Ramos (cell line): Measurements from ENCODE around the gene DNMT3B.

Experiments used
- in situ Hi-C: fragments of 300-500 bp; cut with MboI; formaldehyde crosslinking; loops from one replicate; pipeline ENCODE4 v1.14.3; 2022; ENCODE audit warnings: low sequenced_read_pairs; ENCODE audit not compliant: unreplicated experiment

Gene DNMT3B

DNA sequence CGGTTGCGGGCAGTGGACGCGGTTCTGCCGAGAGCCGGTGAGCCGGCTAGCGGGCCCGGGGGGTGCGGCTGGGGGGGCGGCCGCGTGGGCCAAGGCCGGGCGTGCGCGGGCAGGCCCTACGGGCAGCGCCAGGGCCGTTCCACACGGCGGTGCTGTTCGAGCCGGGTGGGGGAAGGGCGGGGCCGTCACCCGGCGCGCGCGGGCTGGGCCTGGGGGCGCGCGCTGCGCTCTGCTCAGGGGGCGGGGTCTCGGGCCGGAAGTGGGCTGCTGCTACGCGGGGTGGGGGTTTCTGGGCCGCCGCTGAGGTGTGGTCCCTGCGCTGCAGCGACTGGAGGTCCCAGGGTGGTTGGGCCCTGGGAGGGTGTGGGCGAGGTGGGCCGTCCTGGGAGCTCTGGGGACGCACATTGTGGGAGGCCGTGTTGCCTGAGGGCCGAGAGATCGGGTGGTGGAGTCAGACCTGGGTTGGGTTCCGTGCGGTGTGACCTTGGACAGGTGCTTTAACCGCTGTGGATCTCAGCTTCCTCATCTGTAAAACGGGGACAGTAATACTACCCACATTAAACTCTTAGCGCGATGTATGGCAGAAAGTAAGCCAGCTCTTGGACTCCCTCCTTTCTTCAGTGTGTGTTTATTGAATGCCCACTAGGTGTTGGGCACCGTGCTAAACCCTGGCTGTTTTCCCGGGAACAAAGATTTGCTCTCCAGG lies 58.0 kb downstream of the DNMT3B start:
- in situ Hi-C loops: no loop called here

DNA sequence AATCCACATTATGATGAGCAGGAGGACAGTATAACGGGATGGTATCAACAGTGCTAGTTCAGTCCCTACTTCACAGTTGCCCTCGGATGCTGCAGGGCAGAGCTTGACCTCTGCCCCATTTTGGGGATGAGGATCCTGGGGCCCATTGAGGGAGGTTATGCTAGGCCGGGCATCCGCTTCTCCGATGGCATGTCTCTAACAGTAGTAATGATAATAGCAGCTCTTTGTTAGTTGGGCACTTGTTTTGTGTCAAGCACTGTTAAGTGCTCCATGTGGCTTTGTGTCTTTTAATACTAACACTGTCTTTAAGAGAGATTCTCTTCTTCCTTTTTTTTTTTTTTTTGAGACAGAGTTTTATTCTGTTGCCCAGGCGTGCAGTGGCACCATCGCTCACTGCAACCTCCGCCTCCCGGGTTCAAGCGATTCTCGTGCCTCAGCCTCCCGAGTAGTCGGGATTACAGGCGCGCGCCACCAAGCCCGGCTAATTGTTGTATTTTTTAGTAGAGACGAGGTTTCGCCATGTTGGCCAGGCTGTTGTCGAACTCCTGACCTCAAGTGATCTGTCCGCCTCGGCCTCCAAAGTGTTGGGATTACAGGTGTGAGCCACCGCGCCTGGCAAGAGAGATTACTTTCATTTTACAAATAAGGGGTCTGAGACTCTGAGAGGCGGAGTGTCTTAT lies 58.7 kb downstream of the DNMT3B start:
- in situ Hi-C loops: no loop called here

DNA sequence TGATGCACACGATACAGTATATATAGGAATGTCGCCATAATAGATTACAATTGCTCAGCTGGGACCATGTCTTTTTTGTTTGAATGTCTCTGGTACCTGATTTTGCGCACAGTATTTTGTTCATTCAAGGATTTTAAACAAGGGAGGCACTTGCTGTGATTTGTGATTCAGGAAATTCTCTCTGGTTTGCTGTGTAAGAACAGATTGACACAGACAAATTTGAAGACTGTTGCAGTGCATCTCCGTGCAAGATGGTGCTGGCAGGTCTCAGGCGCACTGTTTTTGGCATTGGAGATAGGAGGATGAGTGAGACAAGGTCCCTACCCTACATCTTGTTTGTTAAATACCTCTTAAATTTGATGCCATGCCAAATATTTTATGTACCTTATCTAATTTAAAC lies 60.0 kb downstream of the DNMT3B start:
- in situ Hi-C loops: no loop called here

DNA sequence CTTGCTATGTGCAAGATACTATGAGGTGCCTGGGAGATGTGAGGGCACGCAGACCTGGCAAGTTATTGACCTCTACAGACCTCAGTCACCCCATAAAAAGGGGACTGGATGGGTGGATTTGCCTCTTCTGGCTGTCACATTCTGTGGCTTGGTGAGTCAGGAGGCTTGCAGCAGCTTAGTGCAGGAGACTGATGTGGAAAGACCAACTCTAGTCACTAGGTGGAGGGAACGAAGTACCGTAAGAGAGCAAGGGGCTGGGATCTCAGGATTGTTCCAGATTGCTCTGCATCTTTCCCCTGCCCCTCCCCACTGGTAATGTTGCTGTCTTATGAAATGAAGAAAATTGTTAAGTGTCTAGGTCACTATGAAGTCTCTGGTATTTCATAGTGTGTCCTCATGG lies 60.9 kb downstream of the DNMT3B start:
- in situ Hi-C loops: no loop called here

DNA sequence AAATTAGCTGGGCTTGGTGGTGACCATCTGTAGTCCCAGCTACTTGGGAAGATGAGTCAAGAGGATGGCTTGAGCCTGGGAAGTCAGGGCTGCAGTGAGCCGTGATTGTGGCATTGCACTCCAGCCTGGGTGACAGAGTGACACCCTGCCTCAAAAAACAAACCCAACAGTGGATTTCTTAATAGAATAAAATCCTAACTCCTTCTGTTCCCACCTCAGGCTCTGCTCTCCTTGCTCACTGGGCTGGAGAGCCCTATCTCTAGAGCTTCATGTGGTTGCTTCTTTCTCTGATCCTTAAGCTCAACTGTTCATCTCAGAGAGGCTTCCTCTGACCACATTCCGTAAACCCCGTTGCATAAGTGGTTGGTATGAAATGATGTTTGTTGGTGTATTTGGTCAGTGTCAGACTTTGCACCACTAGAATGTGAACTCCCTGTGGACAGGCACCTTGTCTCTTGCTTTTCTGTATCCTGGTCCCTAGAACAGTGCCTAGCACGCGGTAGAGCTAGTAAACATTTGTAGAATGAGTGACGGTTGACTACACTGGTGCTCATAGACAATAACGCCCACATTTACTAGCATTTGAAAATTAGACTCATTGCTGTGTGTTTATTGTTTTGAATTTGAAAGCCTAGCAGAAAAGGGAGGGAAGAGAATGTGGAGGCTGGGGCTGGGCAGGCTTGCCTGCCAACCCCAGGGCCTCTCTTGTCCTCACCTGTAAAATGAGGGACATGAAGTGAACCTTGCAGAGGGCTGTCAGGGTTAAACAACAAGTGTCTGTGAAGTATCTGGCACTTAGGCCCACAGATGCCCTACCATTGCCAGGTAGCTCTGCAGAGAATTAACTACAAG lies 61.8 kb downstream of the DNMT3B start:
- in situ Hi-C loops: no loop called here

DNA sequence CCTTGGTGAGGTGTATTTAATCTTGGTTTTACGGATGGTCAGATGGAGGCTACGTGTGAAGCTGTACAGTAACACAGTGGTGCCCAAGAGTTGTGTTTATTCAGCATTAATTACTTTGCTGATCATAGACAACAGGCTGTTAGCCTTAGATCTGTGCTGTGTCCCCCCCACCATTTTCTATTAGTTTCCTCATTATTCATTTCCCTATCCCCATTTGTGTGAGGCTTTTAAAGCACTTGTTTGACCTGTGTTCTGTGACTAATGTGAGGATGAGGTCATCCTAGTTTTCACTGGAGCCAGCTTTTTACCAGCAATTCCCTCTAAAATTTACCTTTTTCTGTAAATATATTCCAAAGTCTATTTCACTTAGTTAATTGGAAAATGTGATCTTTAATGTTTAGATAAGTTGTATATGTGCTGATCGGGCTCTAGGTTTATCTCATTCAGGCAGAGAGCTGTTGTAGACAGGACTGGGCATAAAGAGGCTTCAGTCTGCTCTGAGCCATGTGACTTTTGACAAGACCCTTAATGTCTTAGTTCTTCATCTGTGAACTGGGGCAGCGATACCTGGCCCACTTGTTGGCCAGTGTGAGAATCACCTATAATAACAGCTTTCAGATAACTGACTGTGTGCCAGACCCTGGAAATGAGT lies 66.0 kb downstream of the DNMT3B start:
- in situ Hi-C loops: no loop called here

DNA sequence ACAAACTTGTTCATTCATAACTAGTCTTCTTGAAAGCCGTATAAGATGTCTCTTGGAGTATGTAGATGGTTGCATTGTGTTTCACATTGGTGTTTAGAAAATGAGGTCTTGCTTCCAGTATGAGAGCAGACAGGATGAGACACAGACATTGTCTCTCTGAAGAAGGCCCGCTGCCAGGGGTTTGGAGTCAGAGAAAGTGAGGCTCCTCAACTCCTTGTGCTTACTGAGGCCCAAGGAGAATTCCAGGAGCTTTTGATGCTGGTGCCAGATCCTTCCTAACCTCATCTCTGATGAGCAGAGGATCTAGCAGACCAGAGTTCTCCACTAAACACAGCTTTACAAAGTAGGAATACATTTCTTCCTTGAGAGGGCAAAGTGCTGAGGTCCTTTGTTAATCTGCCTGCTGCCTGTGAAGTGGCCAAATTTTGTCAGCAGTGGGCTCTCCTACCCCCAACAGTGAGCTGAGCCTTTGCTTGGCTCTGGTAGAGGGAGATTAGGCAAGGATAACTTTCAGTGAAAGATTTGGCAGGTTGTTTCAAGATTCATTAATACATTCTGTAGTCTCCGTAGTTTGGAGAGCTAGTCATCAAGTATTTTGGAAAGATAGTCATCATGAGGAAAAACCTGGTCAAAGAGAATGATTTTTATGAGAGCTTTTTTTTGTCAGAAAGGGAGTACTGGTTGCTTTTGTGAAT lies 67.3 kb downstream of the DNMT3B start:
- in situ Hi-C loops: no loop called here

DNA sequence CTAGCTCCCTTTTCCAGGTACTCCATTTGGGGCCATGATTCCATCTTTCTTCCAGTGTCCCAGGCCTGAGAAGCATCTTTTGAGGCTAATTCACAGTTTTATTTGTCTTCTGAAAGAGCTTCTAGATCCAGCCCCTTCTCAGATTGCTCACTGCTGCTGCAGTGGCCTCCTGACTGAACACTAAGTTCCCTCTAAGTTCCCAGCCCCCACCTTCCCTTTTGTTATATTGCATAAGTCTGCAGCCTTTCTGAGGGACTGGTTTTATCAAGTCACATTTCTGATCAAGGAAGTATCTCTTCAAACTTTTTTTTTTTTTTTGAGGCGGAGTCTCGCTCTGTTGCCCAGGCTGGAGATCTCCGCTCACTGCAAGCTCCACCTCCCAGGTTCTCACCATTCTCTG lies 68.3 kb downstream of the DNMT3B start:
- in situ Hi-C loops: no loop called here

DNA sequence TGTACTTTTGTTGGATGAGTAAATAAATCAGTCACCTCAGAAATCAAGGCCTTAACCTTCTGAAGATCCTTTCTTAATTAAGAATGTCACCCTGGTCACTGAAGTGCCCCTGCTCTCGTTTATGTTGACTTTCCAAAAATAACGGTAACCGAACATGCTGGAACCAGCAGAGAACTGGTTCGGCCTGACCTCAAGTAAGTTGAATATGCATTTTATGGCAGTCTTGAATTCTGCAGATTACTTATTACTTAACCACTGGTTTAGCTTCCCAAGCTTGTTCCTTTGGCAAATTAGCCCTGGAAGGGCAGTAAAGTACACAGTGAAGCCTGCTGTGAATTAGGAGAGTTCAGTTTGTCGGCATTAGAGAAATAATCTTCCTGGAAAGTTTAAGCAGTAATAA lies 69.8 kb downstream of the DNMT3B start:
- in situ Hi-C loops: no loop called here

DNA sequence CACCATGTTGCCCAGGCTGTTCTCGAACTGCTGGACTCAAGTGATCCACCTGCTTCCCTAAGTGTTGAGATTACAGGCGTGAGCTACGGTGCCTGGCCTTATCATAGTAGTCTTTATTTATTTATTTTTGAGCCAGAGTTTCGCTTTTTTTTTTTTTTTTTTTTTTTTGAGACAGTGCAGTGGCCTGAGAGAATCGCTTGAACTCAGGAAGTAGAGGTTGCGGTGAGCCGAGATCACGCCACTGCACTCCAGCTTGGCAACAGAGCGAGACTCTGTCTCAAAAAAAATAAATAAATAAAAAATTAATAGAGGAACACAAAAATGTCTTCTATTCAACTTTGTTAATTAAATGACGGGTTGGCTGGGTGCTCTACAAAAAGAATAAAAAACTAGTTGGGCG lies 70.5 kb downstream of the DNMT3B start:
- in situ Hi-C loops: no loop called here

DNA sequence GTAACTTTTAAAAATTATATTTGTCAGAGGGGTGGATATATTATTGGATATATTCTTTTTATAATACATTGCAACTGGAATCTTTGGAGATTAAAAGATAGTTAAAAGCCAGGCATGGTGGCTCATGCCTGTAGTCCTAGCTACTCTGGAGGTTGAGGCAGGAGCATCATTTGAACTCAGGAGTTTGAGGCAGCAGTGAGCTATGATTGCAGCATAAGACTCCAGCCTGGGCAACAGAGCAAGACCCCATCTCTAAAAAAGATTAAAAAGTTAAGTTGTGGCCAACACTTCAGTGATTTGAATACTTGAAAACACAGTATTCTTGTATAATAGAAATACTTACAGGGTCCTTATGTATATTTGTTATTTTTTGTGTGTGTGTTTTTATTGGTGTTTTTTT lies 72.8 kb downstream of the DNMT3B start:
- in situ Hi-C loops: no loop called here

DNA sequence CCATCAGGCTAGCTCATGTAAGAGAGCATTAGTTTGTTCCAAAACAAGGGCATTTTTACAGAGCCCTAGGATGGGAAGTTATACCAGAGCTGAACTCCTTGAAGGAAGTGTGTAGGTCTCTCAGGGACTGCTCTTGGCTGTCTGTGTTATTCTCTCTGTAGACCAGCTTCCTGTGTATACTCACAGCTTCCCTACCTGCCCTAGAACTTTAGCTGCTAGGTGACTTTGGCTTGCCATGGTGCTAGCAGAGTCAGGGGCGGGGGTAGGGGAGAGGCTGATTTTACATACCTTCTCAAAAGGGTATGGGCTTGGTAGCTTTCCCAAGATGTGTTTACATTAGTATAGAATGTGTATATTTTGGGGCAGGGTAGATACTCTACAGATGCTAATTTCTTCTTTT lies 75.0 kb downstream of the DNMT3B start:
- in situ Hi-C loops: no loop called here

DNA sequence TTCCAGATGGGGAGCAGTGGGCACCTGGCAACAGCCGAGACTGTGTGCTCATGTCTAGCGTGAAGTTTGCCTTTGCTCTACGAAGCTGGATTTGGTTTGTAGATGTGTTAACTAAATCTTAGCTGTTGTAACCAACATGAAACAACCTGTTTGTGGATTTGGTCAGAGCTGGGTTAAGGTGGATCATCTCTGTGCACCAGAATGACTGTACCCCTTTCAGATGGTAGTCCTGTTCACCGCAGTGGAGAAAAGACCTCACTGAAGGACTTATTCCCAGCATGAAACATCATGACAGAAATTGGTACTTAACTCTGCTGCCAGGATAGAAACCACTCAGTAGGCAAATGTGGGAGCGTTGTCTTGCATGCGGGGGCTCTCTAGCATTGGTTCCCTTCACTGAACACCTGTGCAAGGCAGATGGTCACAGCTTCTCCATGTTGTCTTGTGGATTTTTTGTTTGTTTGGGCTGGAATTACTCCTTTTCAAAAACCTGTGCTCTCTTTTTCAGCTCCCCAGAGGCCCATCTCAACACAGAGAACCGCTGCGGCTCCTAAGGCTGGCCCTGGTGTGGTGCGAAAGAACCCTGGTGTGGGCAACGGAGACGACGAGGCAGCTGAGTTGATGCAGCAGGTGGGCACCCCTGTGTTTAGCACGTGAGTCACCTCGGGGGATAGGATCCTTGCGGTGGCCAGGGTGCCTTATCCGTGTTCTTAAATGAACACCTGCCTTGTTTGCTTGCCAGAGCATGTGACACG lies 77.2 kb downstream of the DNMT3B start:
- in situ Hi-C loops: no loop called here

DNA sequence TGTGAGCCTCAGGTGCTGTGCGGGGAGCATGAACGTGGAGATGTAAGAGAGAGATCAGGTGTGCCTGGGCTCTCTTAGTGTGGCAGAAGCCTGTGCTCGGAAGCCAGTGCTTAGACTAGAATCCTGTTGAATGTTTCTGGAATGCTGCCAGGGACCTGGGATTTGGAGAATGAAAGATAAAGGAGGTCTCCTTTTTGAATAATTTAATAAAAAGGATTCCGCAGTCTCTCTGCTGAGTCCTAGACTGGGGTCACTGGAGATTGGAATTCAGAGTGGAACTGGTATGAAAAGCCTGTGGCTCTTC lies 77.7 kb downstream of the DNMT3B start:
- in situ Hi-C loops: no loop called here

DNA sequence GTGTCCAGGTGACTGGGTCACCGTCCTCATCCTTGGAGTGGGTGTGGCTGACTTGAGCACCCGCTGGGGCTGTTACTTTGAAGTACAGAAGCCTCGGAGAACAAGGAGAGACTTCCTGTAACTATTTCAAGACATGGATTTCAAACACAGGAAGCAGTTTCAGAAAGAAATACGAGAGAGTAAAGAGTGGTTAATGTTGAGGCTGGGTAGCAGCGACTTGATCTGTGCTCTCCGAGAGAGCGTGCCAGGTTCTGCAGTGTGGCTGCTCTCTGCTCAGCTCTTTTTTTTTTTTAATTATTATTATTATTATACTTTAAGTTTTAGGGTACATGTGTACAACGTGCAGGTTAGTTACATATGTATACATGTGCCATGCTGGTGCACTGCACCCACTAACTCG lies 79.0 kb downstream of the DNMT3B start:
- in situ Hi-C loops: no loop called here

DNA sequence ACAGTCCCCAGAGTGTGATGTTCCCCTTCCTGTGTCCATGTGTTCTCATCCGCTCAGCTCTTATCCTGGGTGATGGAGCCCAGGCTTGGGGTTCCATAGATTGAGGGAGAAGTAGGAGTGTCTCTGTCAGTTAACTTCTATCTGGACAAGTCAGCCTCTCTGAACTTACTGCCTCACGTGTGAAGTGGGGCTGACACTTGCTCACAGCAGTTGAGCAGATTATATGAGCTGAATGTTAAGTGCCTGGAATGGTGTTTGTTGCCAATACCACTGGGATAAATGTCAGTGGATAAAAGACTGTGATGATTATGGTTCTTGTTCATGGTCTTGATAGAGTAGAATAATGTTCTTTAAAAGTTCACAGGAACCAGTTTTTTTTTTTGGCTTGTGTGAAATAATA lies 79.4 kb downstream of the DNMT3B start:
- in situ Hi-C loops: no loop called here

DNA sequence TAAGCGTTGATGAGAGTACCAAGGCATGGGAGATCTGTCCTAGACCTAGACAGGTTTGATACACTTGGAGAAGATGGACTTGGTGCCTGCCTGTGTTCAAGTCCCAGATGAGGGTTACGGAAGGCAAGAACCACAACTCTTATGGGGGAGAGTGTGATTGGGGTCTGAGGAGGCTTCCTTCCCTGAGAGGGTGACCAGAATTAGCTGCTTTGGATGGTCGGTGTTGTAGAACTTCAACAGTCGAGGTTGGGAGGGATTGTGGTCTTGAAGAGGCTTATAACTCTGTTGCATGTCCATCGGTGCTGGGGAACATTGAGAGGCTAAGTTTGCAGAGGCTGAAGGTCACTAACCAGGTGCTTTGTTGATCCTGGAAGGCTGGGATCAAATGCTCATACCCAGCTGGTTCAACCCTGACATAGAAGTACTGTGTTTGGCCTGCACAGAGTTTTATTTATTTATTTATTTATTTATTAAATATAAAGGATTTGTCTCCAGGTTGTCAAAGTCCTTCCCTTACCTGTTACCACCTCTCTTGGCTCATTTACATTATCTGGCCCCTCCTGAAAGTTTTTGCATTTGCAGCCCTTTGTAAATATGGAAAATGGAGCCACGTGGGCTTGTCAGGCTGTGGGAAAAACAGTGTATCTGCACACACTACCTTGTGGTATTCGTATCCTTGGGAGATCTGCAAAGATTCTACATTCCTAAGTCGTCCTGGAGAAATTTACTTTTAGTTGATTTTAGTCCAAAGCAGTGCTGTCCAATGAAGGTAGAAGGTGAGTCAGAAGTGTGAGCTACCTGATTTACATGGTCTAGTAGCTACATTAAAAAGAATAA lies 80.7 kb downstream of the DNMT3B start:
- in situ Hi-C loops: no loop called here

DNA sequence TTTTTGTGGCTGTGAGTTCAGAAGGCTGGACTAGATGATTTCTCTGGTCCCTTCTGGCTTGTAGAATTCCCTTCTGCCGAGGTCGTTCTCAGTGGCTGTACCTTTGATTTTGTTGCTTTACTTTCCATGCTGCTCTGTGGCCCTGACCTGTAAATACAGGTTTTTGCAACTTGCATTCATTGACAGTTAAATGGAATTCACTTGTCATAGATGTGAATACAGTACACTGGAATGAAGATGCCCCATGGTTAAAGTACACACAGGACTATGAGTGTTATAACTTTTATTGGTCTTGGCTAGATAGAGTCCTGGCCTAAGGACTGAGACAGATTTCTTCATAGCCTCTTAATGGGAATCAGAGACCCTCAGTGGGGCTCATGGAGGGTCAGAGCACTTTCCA lies 83.6 kb downstream of the DNMT3B start:
- in situ Hi-C loops: no loop called here

DNA sequence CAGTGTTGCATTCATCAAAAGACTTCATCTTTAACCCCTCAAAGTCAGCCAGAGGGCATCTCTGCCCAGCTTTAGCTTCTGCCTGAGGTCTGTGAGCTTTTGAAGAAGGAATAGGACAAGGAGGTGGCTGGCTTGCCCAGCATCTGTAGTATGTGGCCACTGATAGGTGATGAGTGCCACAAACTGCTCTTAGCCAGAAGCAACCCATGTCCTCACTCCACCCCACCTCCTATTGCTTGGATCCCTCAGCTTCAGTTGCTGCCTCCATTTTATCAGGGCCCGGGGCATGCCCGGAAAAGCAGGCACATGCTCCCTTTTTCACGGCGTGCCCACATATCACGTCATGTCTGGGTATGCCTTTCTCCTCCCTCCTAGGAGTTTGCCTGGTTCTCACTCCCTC lies 84.7 kb downstream of the DNMT3B start:
- in situ Hi-C loops: no loop called here
